ENCODE measurements around the gene CLRN3. TPM values are rescaled to one million over a fixed set of nuclear protein-coding genes. Genes with fewer than 3 reads are reported as not detected.

CLRN3 gene
- total RNA-seq, 4 donors from 2014 or later = not detected

DNA sequence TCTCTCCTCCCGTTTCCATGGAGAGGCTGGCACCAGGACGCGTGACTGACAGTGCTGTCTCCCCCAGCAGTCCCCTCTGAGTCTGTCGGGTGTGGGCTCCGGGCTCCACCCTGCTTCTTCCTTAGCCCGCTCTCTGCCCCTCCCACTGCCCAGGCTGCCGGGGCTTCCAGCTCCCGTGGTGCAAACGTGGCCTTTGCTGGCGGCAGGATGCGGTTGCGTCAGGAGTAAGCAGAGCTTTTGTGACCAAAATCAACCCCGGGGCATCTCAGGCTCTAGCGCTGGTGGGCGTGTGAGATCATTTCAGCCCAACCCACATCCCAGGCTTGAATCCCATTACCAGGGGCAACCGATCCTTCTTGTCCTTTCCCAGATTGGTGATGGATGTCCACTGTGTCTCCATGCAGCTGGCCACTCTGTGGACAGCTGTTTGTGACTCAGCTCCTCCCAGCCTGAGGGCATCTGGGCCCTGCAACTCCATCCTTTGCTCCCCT is 42.4 kb upstream of the CLRN3 start:
- H3K4me3 ChIP-seq = no peak overlapping the region
- no peaks in the 10 kb centered on the region for H3K27me3 ChIP-seq
- TF ChIP-seq CTCF (IDR thresholded peaks at IDR 0.05) (no peak), POLR2A (IDR thresholded peaks at IDR 0.05) (no peak)
- no peaks in the 10 kb centered on the region for H3K36me3 ChIP-seq
- no peaks in the 10 kb centered on the region for H3K4me1 ChIP-seq
- no peaks in the 10 kb centered on the region for H3K9me3 ChIP-seq
- intact Hi-C loops (cut with DNase I; ENCODE audit: low total_unique reads) = no loop called here
- no peak for DNase-seq
- no peak overlapping the region for H3K27ac ChIP-seq

DNA sequence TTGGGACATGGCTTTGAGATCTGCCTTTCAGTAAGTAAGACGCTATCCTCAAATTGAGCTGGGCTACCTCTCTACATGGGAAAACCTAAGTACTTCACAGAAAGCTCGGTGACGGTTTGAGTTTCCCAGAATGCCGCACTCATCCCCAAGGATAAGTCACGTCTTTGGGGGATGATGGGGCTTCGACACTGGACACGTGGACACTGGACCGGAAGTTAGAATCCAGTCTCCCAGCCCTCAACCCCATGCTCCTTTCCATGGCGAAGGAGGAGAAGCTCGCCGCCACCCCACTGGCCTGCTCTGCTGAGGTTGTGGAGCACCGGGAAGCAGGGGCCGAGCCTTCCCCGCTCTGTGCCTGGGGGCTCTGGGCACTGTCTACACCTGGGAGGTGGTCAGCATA is 41.6 kb upstream of the CLRN3 start:
- no peaks in the 10 kb centered on the region for H3K36me3 ChIP-seq
- H3K27ac ChIP-seq = no peak overlapping the region
- intact Hi-C loops (cut with DNase I; ENCODE audit: low total_unique reads) = no loop called here
- no peak for DNase-seq
- H3K9me3 ChIP-seq = no peaks in the 10 kb centered on the region
- H3K27me3 ChIP-seq = no peaks in the 10 kb centered on the region
- no peaks in the 10 kb centered on the region for H3K4me1 ChIP-seq
- no peak for TF ChIP-seq POLR2A (IDR thresholded peaks at IDR 0.05)
- TF ChIP-seq CTCF (IDR thresholded peaks at IDR 0.05) = no peak
- no peak overlapping the region for H3K4me3 ChIP-seq

- no peak overlapping the region for H3K4me3 ChIP-seq
Observed at GRCh38 chr10:127933271-127933670, 40.5 kb upstream of the CLRN3 start.

GRCh38 chr10:127932521-127933270 is 40.0 kb upstream of the CLRN3 start:
- TF ChIP-seq CTCF (IDR thresholded peaks at IDR 0.05) (no peak), POLR2A (IDR thresholded peaks at IDR 0.05) (no peak)
- Histone ChIP-seq H3K4me3 (no peak overlapping the region), H3K36me3 (no peaks in the 10 kb centered on the region), H3K27ac (no peak overlapping the region), H3K9me3 (no peaks in the 10 kb centered on the region), H3K27me3 (no peaks in the 10 kb centered on the region), H3K4me1 (no peaks in the 10 kb centered on the region)
- intact Hi-C loops (cut with DNase I; ENCODE audit: low total_unique reads) = no loop called here
- DNase-seq = no peak

More at GRCh38 chr10:127933271-127933670, 40.5 kb upstream of the CLRN3 start:
- no peaks in the 10 kb centered on the region for H3K4me1 ChIP-seq
- intact Hi-C loops (cut with DNase I; ENCODE audit: low total_unique reads) = no loop called here
- no peak for TF ChIP-seq POLR2A (IDR thresholded peaks at IDR 0.05)
- no peak for TF ChIP-seq CTCF (IDR thresholded peaks at IDR 0.05)
- DNase-seq = no peak
- no peaks in the 10 kb centered on the region for H3K36me3 ChIP-seq
- H3K27me3 ChIP-seq = no peaks in the 10 kb centered on the region
- no peak overlapping the region for H3K27ac ChIP-seq
- H3K9me3 ChIP-seq = no peaks in the 10 kb centered on the region

DNA sequence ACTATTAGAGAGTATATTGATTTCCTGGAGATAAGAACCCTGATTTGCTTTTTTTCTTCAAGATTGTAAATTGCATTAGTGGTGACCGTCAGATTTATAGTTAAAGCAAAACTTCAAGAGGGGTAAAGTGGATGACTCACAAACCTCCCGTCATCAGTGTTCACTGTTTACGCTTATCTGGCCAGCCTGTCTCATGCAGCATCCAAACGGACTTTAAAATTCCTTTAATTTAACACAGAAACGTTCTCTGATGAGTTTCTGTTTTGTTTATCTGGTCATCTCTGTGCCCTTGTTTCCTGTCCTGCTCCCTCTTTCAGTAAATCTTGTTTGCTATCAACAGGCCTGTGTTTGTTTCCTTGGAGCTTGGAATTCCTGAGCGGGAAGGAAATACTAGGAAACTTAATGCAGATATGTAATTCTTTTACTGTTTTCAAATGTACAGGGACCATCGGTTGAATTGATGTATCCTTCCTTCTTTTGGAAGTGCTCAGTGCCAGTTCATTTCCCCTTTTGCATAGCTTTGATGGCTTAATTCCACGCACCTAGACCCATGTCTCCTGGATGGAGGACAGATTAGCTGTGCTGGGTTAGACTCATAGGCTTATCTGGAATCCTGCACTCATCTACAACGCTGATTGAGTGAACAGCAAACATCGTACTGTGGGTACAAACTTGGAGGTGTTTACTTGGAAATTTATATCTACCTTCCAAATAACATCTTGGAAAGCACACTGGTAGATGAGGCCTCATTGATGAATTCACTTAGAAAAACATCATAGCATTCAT is 35.5 kb upstream of the CLRN3 start:
- H3K4me1 ChIP-seq = no peaks in the 10 kb centered on the region
- no peaks in the 10 kb centered on the region for H3K27me3 ChIP-seq
- no peak for TF ChIP-seq POLR2A (IDR thresholded peaks at IDR 0.05)
- no peak for TF ChIP-seq CTCF (IDR thresholded peaks at IDR 0.05)
- no peaks in the 10 kb centered on the region for H3K9me3 ChIP-seq
- H3K36me3 ChIP-seq = no peaks in the 10 kb centered on the region
- no peak overlapping the region for H3K27ac ChIP-seq
- no peak for DNase-seq
- intact Hi-C loops (cut with DNase I; ENCODE audit: low total_unique reads) = no loop called here
- no peak overlapping the region for H3K4me3 ChIP-seq

All from uterus (tissue), 4 donors.